ENCODE results near the gene IKZF1. TPM values are rescaled to one million over a fixed set of nuclear protein-coding genes. Genes with fewer than 3 reads are reported as not detected.

The IKZF1 gene
- polyA plus RNA-seq, 5 donors = 2.0 to 2.7 (median 2.5) TPM

DNA sequence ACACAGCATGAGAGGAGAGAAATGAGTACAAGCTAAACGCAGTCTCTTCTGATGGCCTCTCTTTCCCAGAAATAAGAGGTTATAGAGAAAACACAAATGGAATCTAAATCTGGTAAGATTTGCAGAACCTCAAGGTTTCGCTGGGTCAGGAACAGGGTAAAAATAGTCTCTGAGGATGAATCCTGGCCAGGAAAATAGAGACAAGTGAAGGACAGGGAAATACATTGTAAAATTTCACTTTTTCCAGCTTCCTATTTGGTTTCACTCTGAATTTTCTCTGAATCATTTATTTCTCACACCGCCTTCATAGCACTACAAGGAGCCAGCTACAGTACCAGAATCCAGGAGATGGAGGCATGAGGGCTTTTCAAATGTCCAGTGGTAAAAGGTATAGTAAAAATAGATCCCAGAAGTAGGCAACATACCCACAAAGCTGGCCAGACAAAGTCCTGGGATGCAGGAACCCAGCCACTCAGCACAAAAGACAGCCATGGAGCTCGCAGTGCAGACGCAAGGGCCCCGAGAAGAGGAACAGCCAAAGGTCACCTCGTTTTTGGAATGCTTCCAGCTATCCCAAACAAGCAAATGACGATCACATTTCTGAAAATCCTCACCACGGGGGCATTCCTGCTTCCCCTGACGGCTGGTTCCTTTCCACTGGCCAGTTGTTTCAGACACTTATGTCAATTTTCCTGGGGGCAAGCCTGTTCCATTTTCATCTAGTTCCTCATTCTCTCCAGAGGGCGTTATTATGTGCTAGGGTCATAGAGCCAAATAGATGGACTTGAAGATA lies 21.5 kb upstream of the IKZF1 start:
- no peak for DNase-seq

DNA sequence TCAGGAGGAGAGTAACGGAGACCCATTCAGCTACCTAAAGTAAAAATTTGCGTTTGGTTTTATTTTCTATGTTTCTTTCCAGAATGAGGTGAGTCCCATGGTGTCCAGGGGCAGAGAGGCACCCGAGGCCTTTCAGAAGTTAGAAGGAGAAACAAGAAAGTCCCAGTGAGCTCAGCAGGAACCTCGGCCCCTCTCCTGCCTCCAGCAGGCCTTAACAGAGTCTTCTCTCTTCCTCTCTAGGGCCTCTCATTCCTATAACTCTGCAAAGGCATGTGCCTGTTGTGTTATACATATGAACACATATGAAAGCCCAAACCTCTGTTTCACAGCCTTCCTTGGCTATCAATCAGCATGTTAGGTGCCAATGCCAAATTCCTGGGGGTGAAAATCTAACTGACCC lies 20.8 kb upstream of the IKZF1 start:
- no peak for DNase-seq

- DNase-seq = no peak
Observed at GRCh38 chr7:50284296-50284695, 20.2 kb upstream of the IKZF1 start.

- DNase-seq = no peak
Observed at GRCh38 chr7:50285269-50285668, 19.2 kb upstream of the IKZF1 start.

DNA sequence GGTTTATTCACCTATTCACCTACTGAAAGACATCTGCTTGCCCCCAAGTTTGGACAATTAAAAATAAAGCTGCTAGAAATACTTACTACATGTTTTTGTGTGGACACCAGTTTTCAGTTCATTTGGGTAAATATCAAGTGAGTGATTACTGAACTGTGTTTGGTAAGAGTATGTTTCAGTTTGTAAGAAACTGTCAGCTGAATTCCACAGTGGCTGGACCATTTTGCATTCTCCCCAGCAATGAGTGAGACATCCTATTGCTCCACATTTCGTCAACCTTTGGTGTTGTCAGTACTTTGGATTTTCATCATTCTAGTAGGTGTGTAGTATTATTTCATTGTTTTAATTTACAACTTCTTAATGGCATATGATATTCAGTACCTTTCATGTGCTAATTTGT lies 17.4 kb upstream of the IKZF1 start:
- no peak for DNase-seq

DNA sequence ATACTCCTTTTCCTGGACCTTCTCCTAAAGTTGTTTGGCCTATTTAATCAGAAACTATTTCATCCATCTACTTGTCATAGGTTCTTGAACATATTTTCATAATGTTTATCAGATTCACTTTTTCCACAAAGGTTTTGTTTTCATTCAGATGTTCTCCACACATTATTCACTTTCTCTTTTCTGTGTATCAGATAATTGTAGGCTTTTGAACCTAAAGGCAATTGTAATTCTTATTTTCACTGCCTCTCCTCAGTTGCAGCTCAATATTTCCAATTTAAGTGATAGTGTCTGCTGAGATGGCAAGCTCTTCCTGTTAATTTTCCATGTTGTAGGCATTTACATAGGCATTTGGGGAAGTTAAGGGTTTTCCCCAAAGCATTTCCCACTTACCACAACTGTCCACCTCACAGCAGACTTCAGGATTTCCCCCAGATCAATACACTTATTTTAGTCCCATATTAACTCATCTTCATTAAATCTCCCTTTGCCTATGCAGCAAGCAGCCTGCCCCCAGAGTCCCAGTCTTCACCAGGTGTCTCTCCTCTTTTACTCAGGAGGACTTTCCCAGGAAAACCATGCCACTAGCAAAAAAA lies 12.3 kb upstream of the IKZF1 start:
- DNase-seq = no peak

- no peak for DNase-seq
Observed at GRCh38 chr7:50292763-50293162, 11.8 kb upstream of the IKZF1 start.

GRCh38 chr7:50293509-50294179 lies 10.9 kb upstream of the IKZF1 start:
- DNase-seq = no peak

DNA sequence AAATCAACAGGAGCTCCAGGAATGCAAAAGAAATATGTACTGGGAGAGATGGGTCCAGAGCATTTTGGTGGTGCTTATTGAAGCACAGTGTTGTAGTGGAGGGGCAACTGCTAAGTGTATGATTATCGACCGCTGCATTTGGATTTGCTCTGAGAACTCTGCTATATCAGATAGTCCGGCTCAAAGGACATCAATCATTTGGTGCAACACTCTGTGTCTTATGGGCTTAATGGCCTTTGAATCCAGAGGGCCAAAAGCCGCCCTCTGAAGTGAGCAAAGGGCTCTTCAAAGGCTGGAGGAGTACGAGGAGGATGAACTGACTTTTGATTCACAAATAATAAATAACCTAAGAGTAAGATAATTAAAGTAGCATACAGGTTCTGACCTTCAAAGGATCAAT lies 9.4 kb upstream of the IKZF1 start:
- no peak for DNase-seq

DNA sequence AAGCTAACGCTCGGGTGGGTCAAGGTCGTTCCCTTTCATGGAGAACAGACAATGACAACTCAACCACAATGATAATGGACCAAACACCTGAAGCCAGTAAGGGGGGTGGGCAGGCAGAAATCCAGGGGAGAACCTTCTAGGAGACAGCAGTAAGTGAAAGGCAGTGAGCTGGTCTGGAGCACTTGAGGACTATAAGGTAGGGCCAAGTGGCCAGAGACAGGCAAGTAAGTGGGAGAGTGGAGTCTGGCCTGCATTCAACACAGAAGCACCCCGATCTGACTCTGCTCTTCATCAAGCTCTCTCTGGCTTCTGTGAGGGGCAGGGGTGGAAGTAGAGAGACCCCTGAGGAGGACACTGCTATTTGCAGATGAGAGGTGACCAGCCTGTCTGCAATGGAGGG lies 7.7 kb upstream of the IKZF1 start:
- no peak for DNase-seq

GRCh38 chr7:50298811-50299562 lies 5.5 kb upstream of the IKZF1 start:
- DNase-seq = no peak

DNA sequence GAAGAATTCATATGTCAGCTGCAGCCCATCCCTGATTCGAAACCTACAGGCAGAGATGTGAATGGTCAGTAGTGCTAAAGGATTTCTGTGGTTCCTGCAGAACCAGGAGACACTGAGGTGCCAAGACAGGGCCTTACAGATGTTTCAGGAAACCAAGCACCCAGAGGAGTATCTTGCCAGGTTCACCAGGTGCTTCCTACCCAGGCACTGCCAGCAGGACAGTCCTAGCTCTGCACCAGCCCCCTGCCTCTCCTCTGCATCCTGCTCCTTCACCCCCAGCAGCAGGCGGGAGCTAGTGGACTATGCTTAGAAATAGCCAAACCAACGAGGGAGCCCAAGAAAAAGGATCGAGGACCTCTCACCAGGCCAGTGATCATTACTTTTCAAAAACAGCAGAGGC lies 4.2 kb upstream of the IKZF1 start:
- DNase-seq = no peak

DNA sequence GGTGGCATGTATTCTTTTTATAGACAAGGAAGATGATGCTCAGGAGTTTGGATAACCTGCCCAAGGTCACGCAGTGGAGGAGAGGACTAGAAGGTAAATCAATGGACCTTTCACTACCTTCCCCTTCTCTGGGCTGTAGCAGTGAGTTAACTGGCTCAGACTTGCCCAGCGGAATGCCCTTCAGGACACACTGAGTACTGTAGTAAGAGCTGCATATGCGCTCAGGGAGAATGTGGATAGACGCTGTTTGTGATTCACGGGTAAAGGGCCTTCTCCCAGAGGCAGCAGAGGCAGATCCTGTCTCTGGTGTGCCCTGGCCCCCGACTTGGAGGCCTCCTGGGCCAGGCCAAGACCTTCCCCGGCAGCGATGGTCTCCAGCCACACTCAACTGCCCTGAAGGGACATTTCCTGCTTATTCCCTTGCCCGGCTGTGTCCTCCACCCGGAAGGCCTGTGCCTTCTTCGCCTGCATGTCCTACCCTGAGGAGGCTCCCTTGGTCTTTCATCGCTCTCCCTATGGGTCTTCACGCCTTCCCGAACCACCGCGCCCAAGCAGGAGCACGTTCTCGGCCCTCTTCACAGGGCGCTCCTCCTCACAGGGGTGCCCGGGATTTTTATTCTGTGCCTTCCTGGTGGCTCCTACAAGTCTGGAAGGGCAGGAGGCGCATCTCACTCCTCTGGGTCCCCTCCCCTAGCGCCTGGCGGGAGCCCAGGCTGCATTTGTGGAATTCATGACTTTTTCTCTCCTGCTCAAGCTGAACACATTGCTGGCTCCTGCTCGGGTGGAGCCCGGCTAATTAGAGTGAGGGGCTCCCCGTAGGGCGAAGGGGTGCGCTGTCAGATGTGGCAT lies 1.8 kb upstream of the IKZF1 start:
- DNase-seq = no peak

- no peak for DNase-seq
Observed at GRCh38 chr7:50303335-50304128, 984 bp upstream of the IKZF1 start.

- DNase-seq = no peak
Observed at GRCh38 chr7:50304911-50305582, 531 bp downstream of the IKZF1 start.

DNA sequence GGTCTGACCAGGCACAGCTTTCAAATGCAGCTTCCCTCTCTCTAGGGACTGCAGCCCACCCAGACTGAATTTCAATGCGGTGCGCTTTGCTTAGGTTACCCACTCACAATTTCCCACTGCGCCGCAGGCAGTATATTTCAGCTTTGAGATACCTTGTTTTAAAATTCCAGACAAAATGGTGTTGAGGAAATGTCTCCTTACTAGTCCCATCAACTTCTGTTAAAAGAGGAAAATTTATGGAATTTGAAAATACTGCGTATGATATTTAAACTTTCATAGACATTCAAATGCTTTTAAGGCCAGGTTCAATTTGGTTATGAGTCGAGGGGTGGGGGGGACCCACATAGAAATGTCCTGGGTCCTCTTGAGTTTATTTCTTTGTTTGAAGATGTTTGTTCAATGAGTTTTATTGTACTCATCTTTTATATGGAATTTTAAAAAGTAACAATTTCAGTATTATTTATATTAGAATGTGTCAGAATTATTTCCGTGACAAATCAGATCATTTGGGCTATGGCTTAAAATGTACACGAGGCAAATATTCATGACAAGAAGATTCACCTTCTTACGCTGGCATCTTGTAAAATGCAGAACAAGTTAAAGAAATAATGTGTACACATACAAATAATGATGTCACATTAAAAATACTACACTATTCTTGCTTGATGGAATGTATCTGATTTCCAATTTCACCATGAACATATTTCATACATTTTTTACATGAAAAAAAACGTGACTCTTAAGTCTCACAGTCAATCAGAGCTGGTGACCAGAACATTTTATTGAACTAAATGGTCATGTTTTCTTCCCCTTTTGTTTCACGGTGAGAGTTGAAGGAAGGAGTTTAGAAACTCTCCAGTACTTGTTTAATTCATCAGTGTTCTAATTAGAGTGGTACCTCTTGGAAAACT lies 1.3 kb downstream of the IKZF1 start:
- DNase-seq = no peak

DNA sequence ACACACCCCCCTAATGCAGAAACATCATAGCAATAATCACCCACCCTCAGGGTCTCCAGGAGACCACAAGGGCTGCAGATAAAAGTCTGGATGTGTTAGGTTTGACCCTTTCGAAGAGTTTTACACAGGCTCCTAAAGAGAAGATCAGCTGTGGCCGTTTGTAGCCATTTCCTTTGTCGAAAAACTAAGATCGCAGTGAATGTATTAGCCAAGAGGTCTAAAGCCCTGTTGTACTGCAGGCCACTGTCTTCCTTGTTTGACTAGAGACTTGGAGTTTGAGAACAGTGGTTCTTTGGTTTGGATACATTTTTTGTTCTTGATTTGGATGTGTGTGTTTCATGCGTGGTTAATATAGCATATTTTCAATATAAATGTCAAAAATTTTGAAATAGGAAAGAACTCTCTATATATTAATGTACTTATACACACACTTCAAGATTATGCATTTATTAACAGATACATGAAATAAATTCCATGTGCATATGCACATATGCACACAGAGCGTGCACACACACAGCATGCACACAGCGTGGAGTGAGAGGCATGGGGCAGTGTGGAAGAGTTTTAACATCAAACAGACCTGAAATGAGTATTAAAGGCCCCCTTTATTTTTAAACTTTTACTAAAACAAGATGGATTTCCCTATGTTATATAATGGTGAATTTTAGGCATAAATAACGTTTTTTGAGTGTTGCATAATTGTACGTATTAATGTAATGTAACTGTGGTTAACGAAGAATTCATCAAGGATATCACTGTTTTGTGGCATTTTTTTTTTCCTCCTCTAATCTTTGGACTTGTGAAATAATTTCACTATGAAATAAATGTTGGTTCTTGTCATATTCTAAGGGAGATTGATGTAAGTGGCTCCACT lies 2.2 kb downstream of the IKZF1 start:
- no peak for DNase-seq

All from right lung (tissue), 5 donors.